K562 (cell line): ENCODE results near the gene MZB1. TPM values are rescaled to one million over a fixed set of nuclear protein-coding genes. Genes with fewer than 3 reads are reported as not detected.
A peak's percentile ranks its signal among the peaks of the same experiment; 100 is the strongest.

ENCODE experiments used
- ARNT ChIP-seq, 2 experiments: fragments of 450-650 bp; IDR thresholded peaks; 2 replicates each; pipeline ENCODE4 v1.6.1; 2016; ENCODE audit warnings: mild to moderate bottlenecking in 1 of 2
- BCOR ChIP-seq: fragments of 450-650 bp; IDR thresholded peaks from 2 replicates; pipeline ENCODE4 v1.6.1; 2016
- CCNT2 ChIP-seq: IDR thresholded peaks from 2 replicates; pipeline ENCODE4 v1.6.1; 2011; ENCODE audit warnings: borderline replicate concordance, low read depth, mild to moderate bottlenecking, moderate library complexity, mixed read lengths, low read length; ENCODE audit not compliant: insufficient read length; ENCODE audit errors: extremely low read depth
- ILK ChIP-seq: fragments of 450-650 bp; IDR thresholded peaks from 2 replicates; pipeline ENCODE4 v1.6.1; 2016; ENCODE audit warnings: missing genetic modification characterization, low read depth, mild to moderate bottlenecking, missing compliant biosample characterization, moderate library complexity, borderline replicate concordance
- KDM5B ChIP-seq: fragments of 200-600 bp; sonication (generic); IDR thresholded peaks from 2 replicates; pipeline ENCODE4 v1.6.1; 2012; ENCODE audit warnings: low read depth, mild to moderate bottlenecking, moderate library complexity, low read length, control low read depth, inconsistent platforms; ENCODE audit not compliant: insufficient replicate concordance
- MXI1 ChIP-seq: IDR thresholded peaks from 2 replicates; pipeline ENCODE4 v1.6.1; 2011; ENCODE audit warnings: low read depth, mild to moderate bottlenecking, improper control_type of control experiment, low read length
- SFPQ ChIP-seq: fragments of 200-400 bp; formaldehyde crosslinking; IDR thresholded peaks from 2 replicates; pipeline ENCODE4 v1.6.1; 2017; ENCODE audit warnings: mild to moderate bottlenecking, low read depth, low read length, moderate library complexity
- ZNF311 ChIP-seq: fragments of 250-450 bp; sonication (Bioruptor Pico); IDR thresholded peaks from 2 replicates; pipeline ENCODE4 v1.4.0; 2020; ENCODE audit warnings: mild to moderate bottlenecking, moderate library complexity
- polyA plus RNA-seq, 8 experiments: library from polyadenylated mRNA; depleted of rRNA in 4 of 8; stranded (reverse) in 5 of 8; unstranded in 3 of 8; fragments of >200 nt; fragmentation: Nextera tagmentation in 2 of 8; fragmentation: Illumina TruSeq in 1 of 8; extraction: Ambion mirVana in 2 of 8; extraction: Trizol in 1 of 8; gene quantifications; 2 replicates each; pipeline versions ENCODE4 v1.2.1 to v1.2.3, GENCODE V29; 2011 to 2014; ENCODE audit warnings: inconsistent platforms in 1 of 8, missing spikeins in 1 of 8
- total RNA-seq, 7 experiments: library from RNA; depleted of rRNA in 6 of 7; stranded (reverse); fragments of >200 nt in 6 of 7; fragmentation: Illumina TruSeq in 2 of 7; extraction: Trizol in 2 of 7; gene quantifications; 2 replicates each; pipeline versions ENCODE4 v1.2.1 to v1.2.3, GENCODE V29; 2011 to 2021; ENCODE audit warnings: low replicate concordance in 1 of 7

MZB1 gene
- total and polyA plus RNA-seq, 9 of the 15 experiments (the other 6 are each of a cell fraction or from before 2014, with no cell fraction given) = 0.13 to 0.31 TPM; not detected in 7

GRCh38 chr5:139389701-139390638 lies at the start of gene MZB1 (continued):
- TF ChIP-seq KDM5B (no peak), BCOR (peak; percentile 22; the same call in 1 of the 2 replicates), ARNT (IDR thresholded peaks at IDR 0.05) (no peak), ZNF311 (CRISPR knock-in tag) (no peak), SFPQ (no peak), ILK (tag) (no peak), MXI1 (no peak), CCNT2 (no peak)
